ENCODE results near the gene SEL1L. TPM values are rescaled to one million over a fixed set of nuclear protein-coding genes. Genes with fewer than 3 reads are reported as not detected.

SEL1L gene
- total RNA-seq, 2 donors from 2014 or later: 62.9 to 64.0 TPM

- no peak overlapping the region for H3K27ac Mint-ChIP-seq
- peaks cover 61% of the 10 kb centered on the region for H3K36me3 Mint-ChIP-seq (ENCODE audit: low read depth)
- H3K9me3 Mint-ChIP-seq: no peaks in the 10 kb centered on the region
- Histone ChIP-seq H3K27ac (ENCODE audit: low read depth, low read length) (no peak overlapping the region), H3K9ac (ENCODE audit: extremely low read depth, low read length, poor library complexity, severe bottlenecking) (no peak overlapping the region), H3K9me3 (ENCODE audit: control insufficient read depth, low read length) (no peaks in the 10 kb centered on the region), H3K36me3 (ENCODE audit: control insufficient read depth, insufficient read depth, low read length) (peaks cover 94% of the 10 kb centered on the region), H3K4me3 (ENCODE audit: low read length) (no peak overlapping the region), H3K27me3 (ENCODE audit: control insufficient read depth, insufficient read depth, low read length, poor library complexity, severe bottlenecking) (no peaks in the 10 kb centered on the region), H3K4me1 (ENCODE audit: control insufficient read depth, insufficient read depth, low read length) (no peaks in the 10 kb centered on the region)
- WGBS, 2 experiments (ENCODE audit: insufficient coverage in 1 of 2, insufficient read length in 1 of 2): 96% methylated on average over 4 to 5 of the region's 5 CpGs
- DNase-seq: no peak
- no peaks in the 10 kb centered on the region for H3K4me1 Mint-ChIP-seq
- no peak overlapping the region for H3K4me3 Mint-ChIP-seq
- H3K27me3 Mint-ChIP-seq (ENCODE audit: insufficient read depth): no peaks in the 10 kb centered on the region
- TF ChIP-seq CTCF (conservative IDR thresholded peaks at IDR 0.05): no peak
Observed at GRCh38 chr14:81480741-81481140, 52.9 kb downstream of the SEL1L start.

- Histone ChIP-seq H3K9ac (ENCODE audit: extremely low read depth, low read length, poor library complexity, severe bottlenecking) (no peak overlapping the region), H3K27me3 (ENCODE audit: control insufficient read depth, insufficient read depth, low read length, poor library complexity, severe bottlenecking) (no peaks in the 10 kb centered on the region), H3K4me3 (ENCODE audit: low read length) (no peak overlapping the region), H3K9me3 (ENCODE audit: control insufficient read depth, low read length) (no peaks in the 10 kb centered on the region), H3K36me3 (ENCODE audit: control insufficient read depth, insufficient read depth, low read length) (peaks cover 91% of the 10 kb centered on the region), H3K4me1 (ENCODE audit: control insufficient read depth, insufficient read depth, low read length) (no peaks in the 10 kb centered on the region), H3K27ac (ENCODE audit: low read depth, low read length) (no peak overlapping the region)
- 87 to 94% methylated on average over 2 to 3 of the region's 3 CpGs for WGBS, 2 experiments (ENCODE audit: insufficient coverage in 1 of 2, insufficient read length in 1 of 2)
- no peaks in the 10 kb centered on the region for H3K4me1 Mint-ChIP-seq
- peaks cover 52% of the 10 kb centered on the region for H3K36me3 Mint-ChIP-seq (ENCODE audit: low read depth)
- H3K9me3 Mint-ChIP-seq: no peaks in the 10 kb centered on the region
- no peak overlapping the region for H3K4me3 Mint-ChIP-seq
- H3K27me3 Mint-ChIP-seq (ENCODE audit: insufficient read depth): no peaks in the 10 kb centered on the region
- no peak overlapping the region for H3K27ac Mint-ChIP-seq
- no peak for TF ChIP-seq CTCF (conservative IDR thresholded peaks at IDR 0.05)
- no peak for DNase-seq
Observed at GRCh38 chr14:81478446-81478845, 55.2 kb downstream of the SEL1L start.

- Histone ChIP-seq H3K36me3 (ENCODE audit: control insufficient read depth, insufficient read depth, low read length) (peaks cover 93% of the 10 kb centered on the region), H3K27ac (ENCODE audit: low read depth, low read length) (no peak overlapping the region), H3K9me3 (ENCODE audit: control insufficient read depth, low read length) (no peaks in the 10 kb centered on the region), H3K4me1 (ENCODE audit: control insufficient read depth, insufficient read depth, low read length) (no peaks in the 10 kb centered on the region), H3K4me3 (ENCODE audit: low read length) (no peak overlapping the region), H3K27me3 (ENCODE audit: control insufficient read depth, insufficient read depth, low read length, poor library complexity, severe bottlenecking) (no peaks in the 10 kb centered on the region), H3K9ac (ENCODE audit: extremely low read depth, low read length, poor library complexity, severe bottlenecking) (no peak overlapping the region)
- WGBS, 2 experiments (ENCODE audit: insufficient coverage in 1 of 2, insufficient read length in 1 of 2): 91 to 93% methylated on average over 3 to 5 of the region's 5 CpGs
- H3K4me1 Mint-ChIP-seq: no peaks in the 10 kb centered on the region
- H3K27me3 Mint-ChIP-seq (ENCODE audit: insufficient read depth): no peaks in the 10 kb centered on the region
- no peaks in the 10 kb centered on the region for H3K9me3 Mint-ChIP-seq
- DNase-seq: no peak
- TF ChIP-seq CTCF (conservative IDR thresholded peaks at IDR 0.05): no peak
- H3K27ac Mint-ChIP-seq: no peak overlapping the region
- no peak overlapping the region for H3K4me3 Mint-ChIP-seq
- H3K36me3 Mint-ChIP-seq (ENCODE audit: low read depth): peaks cover 48% of the 10 kb centered on the region
Observed at GRCh38 chr14:81476816-81477215, 56.8 kb downstream of the SEL1L start.

Data from endodermal cell (in vitro differentiated cells).